Measurements from ENCODE around the gene CD2AP.

- no peak for TF ChIP-seq CTCF (IDR thresholded peaks at IDR 0.05)
- TF ChIP-seq POLR2A (IDR thresholded peaks at IDR 0.05) = no peak
- no peak for TF ChIP-seq POLR2AphosphoS5 (IDR thresholded peaks at IDR 0.05)
These were observed 42.4 kb upstream of the CD2AP start for GRCh38 chr6:47435254-47435612.

Measured in gastroesophageal sphincter (tissue), 3 donors.